ENCODE measurements around the gene AKNAD1. TPM values are rescaled to one million over a fixed set of nuclear protein-coding genes. Genes with fewer than 3 reads are reported as not detected.

Gene AKNAD1
- total and polyA plus RNA-seq, 2 donors (not counting 1 experiment from before 2014, with no cell fraction given), result not detected

GRCh38 chr1:108845446-108845845 is 11.4 kb downstream of the AKNAD1 start:
- WGBS (ENCODE audit: insufficient coverage), result 89% methylated on average over 3 of the region's 4 CpGs

More at GRCh38 chr1:108845446-108845845, 11.4 kb downstream of the AKNAD1 start:
- no peaks in the 10 kb centered on the region for H3K27me3 Mint-ChIP-seq
- ChIA-PET CTCF (no interaction called here), POLR2A (no interaction called here)
- Histone ChIP-seq H3K9me3 (ENCODE audit: control extremely low read depth in 1 of 3, control insufficient read depth in 2 of 3, insufficient read depth in 1 of 3, low read length in 2 of 3) (no peaks in the 10 kb centered on the region), H4K20me1 (ENCODE audit: control insufficient read depth, insufficient read depth, low read length, poor library complexity, severe bottlenecking) (no peaks in the 10 kb centered on the region), H3K9ac (ENCODE audit: low read length) (no peak overlapping the region), H2AFZ (ENCODE audit: insufficient read depth, low read depth, low read length, poor library complexity, severe bottlenecking) (no peak overlapping the region), H3K4me1 (ENCODE audit: control insufficient read depth in 2 of 2, insufficient read depth in 2 of 2, low read length in 2 of 2) (no peaks in the 10 kb centered on the region), H3K79me2 (ENCODE audit: control insufficient read depth, insufficient read depth, low read length) (no peaks in the 10 kb centered on the region), H3K4me3 (ENCODE audit: control extremely low read depth in 1 of 5, extremely low read depth in 1 of 5, insufficient read depth in 1 of 5, low read depth in 2 of 5, low read length in 4 of 5) (no peak overlapping the region), H3K27me3 (replicated peaks in 1 of 4; ENCODE audit: control extremely low read depth in 1 of 4, control insufficient read depth in 3 of 4, insufficient read depth in 4 of 4, low read length in 3 of 4) (peaks cover 0 to 5% (median 0%) of the 10 kb centered on the region in 4 experiments), H3K36me3 (replicated peaks in 1 of 2; ENCODE audit: control extremely low read depth in 1 of 2, control insufficient read depth in 1 of 2, extremely low read depth in 1 of 2, insufficient read depth in 2 of 2, low read length in 1 of 2) (no peaks in the 10 kb centered on the region), H3K27ac (ENCODE audit: low read length in 2 of 2) (no peak overlapping the region), H3K4me2 (replicated peaks; ENCODE audit: low read depth, low read length, poor library complexity, severe bottlenecking) (no peak overlapping the region)
- H3K4me3 Mint-ChIP-seq, result no peak overlapping the region
- intact Hi-C loops (cut with micrococcal nuclease), result no loop called here
- no peaks in the 10 kb centered on the region for H3K4me1 Mint-ChIP-seq
- ATAC-seq (ENCODE audit: low read depth) (no peak), DNase-seq (no peak)
- TF ChIP-seq EZH2 (IDR thresholded peaks at IDR 0.05; ENCODE audit: borderline replicate concordance, insufficient read depth, low read depth, low read length, poor library complexity, severe bottlenecking) (no peak), CTCF (IDR thresholded peaks at IDR 0.05) (no peak)
- no peaks in the 10 kb centered on the region for H3K9me3 Mint-ChIP-seq (ENCODE audit: insufficient read depth)
- no peak overlapping the region for H3K27ac Mint-ChIP-seq
